Measurements from ENCODE around the gene CDCA8. TPM values are rescaled to one million over a fixed set of nuclear protein-coding genes. Genes with fewer than 3 reads are reported as not detected.

The CDCA8 gene
- total and polyA plus RNA-seq, 2 of the 8 experiments (the other 6 are each of a cell fraction or from before 2014, with no cell fraction given), result 43.9 to 46.2 TPM

- Histone ChIP-seq H2AK5ac (ENCODE audit: low read depth, low read length) (no peak overlapping the region), H3K27me3 (replicated peaks in 1 of 4; ENCODE audit: control insufficient read depth in 3 of 4, extremely low read depth in 1 of 4, insufficient read depth in 3 of 4, low read length in 3 of 4) (peaks cover 0 to 1% (median 0%) of the 10 kb centered on the region in 4 experiments; a peak in 1 of 7 replicates), H2AFZ (ENCODE audit: low read length) (peak overlapping the region; percentile 18; the same call in 1 of the 2 replicates), H3K79me2 (ENCODE audit: control insufficient read depth in 1 of 2, insufficient read depth in 2 of 2, low read length in 2 of 2) (peaks cover 0 to 22% of the 10 kb centered on the region in 2 experiments; a peak in 2 of 4 replicates), H4K20me1 (replicated peaks in 1 of 2; ENCODE audit: control insufficient read depth in 1 of 2, insufficient read depth in 2 of 2, low read length in 2 of 2) (peaks cover 0 to 5% of the 10 kb centered on the region in 2 experiments), H3K27ac (ENCODE audit: low read depth, low read length) (no peak overlapping the region), H3K9me3 (ENCODE audit: insufficient read depth in 2 of 2, low read depth in 1 of 2, low read length in 1 of 2) (no peaks in the 10 kb centered on the region), H2BK120ac (replicated peaks; ENCODE audit: low read depth, low read length) (no peak overlapping the region), H3K4me3 (ENCODE audit: extremely low read depth in 1 of 4, insufficient read depth in 2 of 4, low read depth in 3 of 4, low read length in 4 of 4) (peak overlapping the region; percentile 87 to 92 (median 90)), H3K56ac (replicated peaks; ENCODE audit: insufficient read length, low read depth, low read length) (peak overlapping the region; percentile 10), H2BK12ac (ENCODE audit: low read depth, low read length) (no peak overlapping the region), H4K91ac (replicated peaks; ENCODE audit: insufficient read length, low read length) (no peak overlapping the region), H2BK15ac (ENCODE audit: low read length) (no peak overlapping the region), H3K4me2 (ENCODE audit: insufficient read depth in 1 of 2, low read depth in 2 of 2, low read length in 2 of 2) (peak overlapping the region; percentile 79 to 90), H4K5ac (ENCODE audit: insufficient read length, low read depth, low read length) (no peak overlapping the region), H3K14ac (ENCODE audit: insufficient read length) (no peak overlapping the region), H3K23me2 (ENCODE audit: low read depth, low read length) (peaks cover 13% of the 10 kb centered on the region), H2BK5ac (ENCODE audit: low read depth, low read length) (no peak overlapping the region), H3K4me1 (replicated peaks in 1 of 4; ENCODE audit: control insufficient read depth in 3 of 4, insufficient read depth in 4 of 4, low read length in 3 of 4) (peaks cover 0 to 13% (median 9%) of the 10 kb centered on the region in 4 experiments; a peak in 6 of 7 replicates), H3K23ac (ENCODE audit: insufficient read length) (no peak overlapping the region), H4K8ac (ENCODE audit: extremely low read depth, insufficient read depth, low read length) (no peak overlapping the region), H3K4ac (replicated peaks; ENCODE audit: insufficient read length, low read depth, low read length) (no peak overlapping the region), H3K36me3 (ENCODE audit: control insufficient read depth in 2 of 4, insufficient read depth in 4 of 4, low read length in 3 of 4) (peaks cover under 1 to 20% (median 12%) of the 10 kb centered on the region in 4 experiments; a peak in 6 of 8 replicates), H2BK20ac (ENCODE audit: low read length) (no peak overlapping the region), H3K79me1 (ENCODE audit: low read depth, low read length) (0 out of 2 replicates have a peak, but pooled peaks cover 2% of the 10 kb centered on the region), H3K9ac (replicated peaks in 1 of 4; ENCODE audit: extremely low read depth in 1 of 4, low read depth in 3 of 4, low read length in 3 of 4) (peak overlapping the region in 3 of 4 experiments; percentile 20 to 56 (median 31); a peak in 4 of 7 replicates), H3K18ac (ENCODE audit: extremely low read depth, low read length) (no peak overlapping the region; the same call in 1 of the 2 replicates)
- POLR2A ChIA-PET (ENCODE audit: partially characterized antibody), result interaction anchor here (0.7 to 2.9 kb wide), 14 partner anchors 9 to 381 kb away, joined by 3 to 10 read pairs (median 5); partner anchors contain the start of genes C1orf122, DNALI1, SNIP1 and YRDC
- TF ChIP-seq CEBPB (IDR thresholded peaks at IDR 0.05; ENCODE audit: low read depth, low read length) (peak; percentile 55; the same call in 1 of the 2 replicates), RFX5 (IDR thresholded peaks at IDR 0.05; ENCODE audit: borderline replicate concordance, low read depth, low read length) (no peak)
- 10% methylated on average over 41 of the region's 45 CpGs; no CpG with 5 or more reads in 1 of the 2 experiments for WGBS, 2 experiments (ENCODE audit: extremely low coverage in 1 of 2, insufficient coverage in 1 of 2, insufficient read length in 1 of 2, insufficient replicate concordance in 2 of 2, low coverage in 1 of 2, low lambda C conversion rate in 2 of 2, missing lambda C conversion rate in 1 of 2)
- DNase-seq (ENCODE audit: low read depth in 1 of 2, low spot score in 2 of 2) (no peak), FAIRE-seq (no peak)
- CTCF ChIA-PET (ENCODE audit: partially characterized antibody), result interaction anchor here (0.8 to 2.1 kb wide), 7 partner anchors 10 to 168 kb away, joined by 3 to 8 read pairs (median 3); no protein-coding TSS in a partner anchor
Measured at GRCh38 chr1:37691497-37692077, 729 bp upstream of the CDCA8 start.

Data from H1 (cell line).